HG02642 (cell line): ENCODE data around the gene PTCHD4.

Source experiments
- ATAC-seq: cut with Tn5 transposase; IDR thresholded peaks from one replicate; pipeline ENCODE4 v1.9.1; 2021; ENCODE audit warnings: mild to moderate bottlenecking; ENCODE audit not compliant: unreplicated experiment, poor library complexity

The PTCHD4 gene

GRCh38 chr6:48061265-48061990 is 49.6 kb downstream of the PTCHD4 start:
- no peak for ATAC-seq
